NCI-H146 treated with DMSO at 0.1 percent for 48 hours (cell line): ENCODE data around the gene PEX14.

Experiments used
- DNase-seq: peaks from one replicate; lab custom pipeline; 2025; ENCODE audit not compliant: unreplicated experiment; lab: John Stamatoyannopoulos, UW

Gene PEX14

DNA sequence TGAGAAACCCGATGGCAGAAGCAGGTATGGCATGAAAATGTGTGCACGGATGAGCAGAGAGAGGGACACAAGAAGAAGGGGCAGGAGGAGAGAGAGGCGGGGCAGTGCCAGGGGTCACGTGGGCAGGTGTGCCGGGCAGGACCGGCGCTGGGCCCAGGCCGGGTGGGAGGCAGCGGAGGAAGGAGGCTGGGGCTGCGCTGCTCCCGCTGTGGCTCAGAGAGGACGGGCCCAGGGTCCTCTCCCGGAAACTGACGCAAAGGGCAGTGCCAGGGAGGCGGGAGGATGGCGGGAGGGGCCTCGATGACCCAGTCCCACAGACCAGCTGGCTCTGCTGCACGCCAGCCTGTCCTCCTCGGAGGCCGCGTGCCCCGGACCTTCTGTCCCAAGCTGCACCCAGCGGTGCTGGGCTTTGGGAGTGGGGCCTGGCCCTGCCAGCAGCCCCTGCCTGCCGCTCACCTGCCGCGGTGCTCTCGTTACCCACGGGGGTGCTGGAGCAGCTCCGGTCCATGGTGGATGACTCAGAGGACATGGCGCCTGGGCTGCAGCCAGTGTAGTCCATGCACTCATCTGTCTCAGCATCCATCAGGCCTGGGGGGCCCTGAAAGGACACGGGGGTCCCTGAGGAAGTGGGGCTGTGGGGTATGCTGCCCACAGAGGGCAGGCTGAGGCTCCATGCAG, 167.8 kb downstream of the PEX14 start:
- no peak for DNase-seq

DNA sequence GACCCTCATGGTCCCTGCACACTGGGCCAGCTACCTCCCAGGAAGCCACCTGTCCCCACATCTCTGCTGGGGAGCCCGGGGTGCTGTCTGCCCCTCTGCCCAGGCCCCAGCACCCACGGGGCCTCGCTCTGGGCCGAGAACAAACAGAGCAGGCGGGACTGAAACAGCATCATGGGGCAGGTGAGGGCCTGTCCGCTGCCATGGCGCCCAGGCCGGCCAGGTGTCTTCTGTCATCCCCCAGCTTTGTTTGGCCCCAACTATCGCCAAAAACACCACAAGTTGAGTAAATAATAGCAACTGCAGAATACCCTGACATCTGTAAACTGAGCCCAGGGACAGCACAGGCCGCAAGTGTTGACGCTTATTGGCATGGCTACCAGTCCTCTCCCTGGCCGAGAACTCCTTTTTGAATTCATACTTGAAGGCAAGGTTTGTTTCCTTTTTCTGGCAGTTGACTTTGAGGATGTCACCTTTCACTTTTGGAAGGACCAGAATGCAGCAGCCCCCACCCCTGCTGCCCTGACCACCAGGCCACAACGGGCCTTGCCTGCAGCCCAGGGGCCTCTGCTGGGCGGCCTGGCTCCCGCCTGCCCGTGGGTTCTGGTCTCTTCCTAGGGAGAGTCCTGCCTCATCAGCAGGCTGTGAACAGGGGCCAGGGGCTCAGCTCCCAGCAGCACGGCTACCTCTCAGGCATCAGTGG, 169.0 kb downstream of the PEX14 start:
- no peak for DNase-seq

- no peak for DNase-seq
Observed at GRCh38 chr1:10644307-10645128, 169.8 kb downstream of the PEX14 start.

GRCh38 chr1:10646347-10646861, 171.7 kb downstream of the PEX14 start:
- no peak for DNase-seq

DNA sequence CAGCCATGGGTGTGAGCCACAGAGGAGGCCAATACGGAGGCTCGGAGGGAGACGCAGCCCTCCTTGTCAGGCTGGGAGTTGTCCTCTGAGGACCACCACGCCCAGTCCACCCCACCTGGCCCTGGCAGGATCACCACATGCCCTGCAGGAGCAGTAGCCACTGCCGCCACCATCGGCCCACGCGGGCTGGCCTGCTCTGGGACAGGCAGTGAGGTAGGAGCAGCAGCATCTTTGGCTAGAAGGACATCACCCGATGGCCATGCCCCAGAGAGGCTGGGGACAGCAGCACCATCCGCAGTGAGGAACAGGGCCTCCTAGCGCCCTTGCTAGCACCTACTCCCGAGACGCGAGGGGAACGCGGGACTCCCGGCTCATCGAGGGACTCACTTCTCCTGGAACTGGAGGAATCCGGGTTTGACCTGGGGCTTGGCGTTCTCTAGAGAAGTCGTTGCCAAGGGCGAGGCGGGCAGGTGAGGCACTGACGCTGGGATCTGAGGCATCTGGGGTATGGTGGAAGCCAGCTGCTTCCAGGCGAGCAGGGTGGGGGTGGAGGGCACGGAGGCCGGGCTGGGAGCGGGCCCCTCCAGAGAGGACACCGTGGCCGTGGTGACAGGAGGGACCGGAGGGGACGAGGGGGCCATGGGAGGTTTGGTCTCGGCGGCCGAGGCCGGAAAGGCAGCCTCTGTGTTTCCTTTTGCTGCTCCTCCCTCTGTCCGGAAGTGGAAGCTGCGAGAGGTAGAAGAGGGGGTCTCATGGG, 172.8 kb downstream of the PEX14 start:
- DNase-seq: no peak

DNA sequence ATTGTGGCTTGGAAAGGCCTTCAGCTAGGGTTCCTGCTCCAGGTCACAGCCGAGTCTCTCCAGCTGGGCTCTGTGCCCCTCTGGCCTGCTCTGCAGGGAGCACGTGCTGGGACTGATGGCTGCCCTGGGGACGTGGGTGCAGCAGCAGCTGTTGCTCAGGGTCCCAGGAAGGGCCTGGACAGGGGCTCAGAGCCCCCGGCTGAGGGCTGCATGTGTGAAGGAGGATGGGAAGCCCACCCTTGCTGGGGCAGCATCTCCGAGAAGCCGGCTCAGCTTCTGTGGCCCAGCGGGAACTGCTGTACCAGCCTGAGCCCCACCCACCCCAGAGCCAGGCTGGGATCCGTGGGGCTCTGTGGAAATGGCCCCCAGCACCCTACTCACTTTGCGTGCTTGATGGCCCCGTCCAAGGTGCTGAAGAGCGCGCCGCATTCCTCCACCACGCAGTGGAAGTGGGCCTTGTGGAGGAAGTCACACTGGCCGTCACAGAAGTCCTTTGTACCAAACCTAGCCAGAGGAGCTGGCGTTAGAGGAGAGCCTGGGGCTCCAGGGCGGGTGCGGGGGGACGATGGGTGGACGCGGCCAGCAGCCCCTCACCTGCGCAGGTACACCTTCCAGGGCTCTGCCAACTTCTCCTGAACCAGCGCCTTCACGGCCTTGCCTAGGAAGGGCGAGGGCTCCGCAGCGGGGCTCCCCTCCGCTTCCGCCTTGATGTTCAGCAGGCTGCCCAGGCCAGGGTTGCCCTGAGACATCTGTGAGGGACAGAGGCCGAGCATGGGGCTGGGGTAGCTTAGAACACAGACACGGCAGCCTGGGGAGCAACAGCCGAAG, 174.2 kb downstream of the PEX14 start:
- DNase-seq: no peak

DNA sequence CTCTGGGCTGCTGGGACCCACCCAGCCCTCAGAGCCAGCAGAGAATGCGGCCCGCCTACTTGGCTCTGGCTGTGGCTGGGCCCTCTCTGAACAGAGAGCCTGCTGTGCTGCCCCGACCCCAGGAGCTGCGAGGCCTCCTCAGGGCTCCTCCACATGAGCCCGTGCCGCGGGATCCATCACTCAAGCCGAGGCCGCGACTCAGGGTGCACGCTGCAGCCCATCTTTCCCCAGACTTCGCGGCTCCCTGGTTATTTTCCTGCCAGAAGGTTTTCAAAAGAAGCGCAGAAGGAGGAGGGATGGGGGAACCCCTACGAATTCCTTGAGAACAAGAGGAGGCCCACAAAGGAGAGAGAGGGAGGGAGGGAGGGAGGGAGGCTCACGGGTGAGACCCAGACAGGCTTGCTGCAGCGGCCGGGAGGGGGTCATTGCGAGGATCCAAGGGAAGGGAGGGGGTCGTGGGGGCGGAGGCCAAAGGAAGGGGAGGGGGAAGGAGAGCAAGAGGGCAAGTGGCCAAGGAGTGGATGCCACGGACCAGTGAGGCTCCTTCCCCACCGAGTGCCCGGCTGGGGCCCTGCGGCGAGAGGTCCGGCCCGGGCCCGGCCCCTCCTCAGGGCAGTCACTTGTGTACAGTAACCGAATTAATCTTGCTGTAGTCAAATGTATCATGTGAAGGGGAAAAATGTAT, 174.9 kb downstream of the PEX14 start:
- DNase-seq: no peak

GRCh38 chr1:10650556-10651388, 176.0 kb downstream of the PEX14 start:
- no peak for DNase-seq

DNA sequence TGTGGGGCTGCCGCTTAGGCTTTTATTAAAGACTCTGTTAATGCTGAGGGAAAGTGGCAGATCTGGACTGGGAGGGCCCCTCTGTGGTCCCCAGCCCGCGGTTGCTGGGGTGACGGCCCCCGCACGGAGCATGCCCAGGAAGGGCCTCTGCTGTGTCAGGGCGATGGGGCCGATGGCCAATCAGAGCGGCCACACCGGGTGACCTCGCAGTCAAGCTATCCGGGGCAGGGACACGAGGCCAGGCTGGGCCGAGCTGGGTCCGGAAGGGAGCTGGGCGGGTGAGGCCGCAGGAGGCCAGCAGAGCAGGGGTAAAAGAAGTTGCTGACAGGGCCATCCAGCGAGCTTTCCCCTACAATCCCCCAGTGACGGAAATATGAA, 176.6 kb downstream of the PEX14 start:
- no peak for DNase-seq

DNA sequence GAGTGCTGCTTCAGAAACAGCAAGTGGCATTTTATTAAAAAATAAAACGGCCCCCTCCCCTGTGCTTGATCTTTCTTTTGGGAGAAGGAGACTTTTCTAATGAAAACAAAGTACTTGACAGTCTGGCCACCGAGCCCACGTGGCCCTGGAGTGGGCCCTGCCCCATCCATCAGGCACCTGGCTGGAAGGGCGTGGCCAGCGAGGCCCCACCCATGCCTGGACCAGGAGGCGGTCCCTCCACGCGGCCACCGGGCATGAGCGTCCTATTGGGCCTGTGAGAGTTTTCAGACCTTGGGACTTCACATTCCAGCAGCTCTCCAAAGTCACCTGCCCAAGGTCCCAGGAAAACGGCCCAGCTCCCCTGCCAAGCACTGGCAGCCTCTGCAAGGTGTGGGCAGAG, 177.0 kb downstream of the PEX14 start:
- no peak for DNase-seq

DNA sequence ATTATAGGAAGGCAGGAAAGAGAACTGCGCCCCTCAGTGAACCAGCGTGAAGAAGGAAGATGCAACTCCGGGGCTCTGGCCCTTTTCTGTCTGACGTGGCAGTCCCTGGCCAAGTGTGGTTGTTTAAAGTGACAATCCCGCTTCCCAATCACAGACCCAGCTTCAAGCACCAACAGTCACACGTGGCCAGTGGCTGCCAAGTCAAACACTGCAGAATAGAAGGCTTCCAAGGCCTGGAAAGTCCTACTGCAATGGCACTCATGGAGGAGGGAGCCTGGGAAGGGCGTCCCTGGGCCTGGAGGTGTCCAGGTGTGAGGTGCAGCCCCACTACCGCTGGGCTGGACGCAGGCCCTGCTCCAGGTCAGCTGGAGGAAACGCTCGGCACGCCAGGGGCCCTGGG, 177.9 kb downstream of the PEX14 start:
- DNase-seq: no peak

DNA sequence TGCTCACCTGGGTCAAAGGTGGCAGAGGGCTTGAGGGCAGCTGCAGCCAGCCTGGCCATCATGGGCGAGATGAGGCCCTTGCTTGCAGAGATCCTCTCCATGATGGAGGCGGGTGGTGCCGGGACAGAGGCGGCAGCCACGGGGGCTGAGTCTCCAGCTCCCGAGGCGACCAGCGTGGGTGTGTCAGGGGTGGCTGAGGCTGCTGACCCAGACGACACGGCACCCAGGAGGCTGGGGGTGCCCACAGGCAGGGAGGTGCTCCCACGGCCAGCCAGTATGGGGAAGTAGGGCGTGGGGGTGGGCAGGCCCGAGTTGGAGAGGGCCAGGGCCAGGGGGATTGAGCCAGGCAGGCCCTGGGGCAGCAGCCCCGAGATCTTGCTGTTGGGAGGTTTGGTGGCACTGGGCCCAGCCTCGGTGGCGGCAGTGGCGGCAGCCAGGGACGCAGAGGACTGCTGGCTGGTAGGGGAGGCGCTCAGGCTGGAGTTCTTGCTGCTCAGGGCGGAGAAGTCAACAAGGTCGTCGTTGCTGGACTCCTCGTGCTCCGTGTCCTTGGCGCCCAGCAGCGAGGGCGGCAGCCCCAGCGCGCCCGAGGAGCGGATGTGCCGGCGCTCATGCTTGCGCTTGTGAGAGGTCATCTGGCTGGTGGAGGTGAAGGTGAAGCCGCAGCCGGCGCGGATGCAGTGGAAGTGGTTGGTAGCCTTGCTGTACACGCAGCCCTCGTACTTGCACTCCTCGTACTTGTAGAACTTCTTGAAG, 178.8 kb downstream of the PEX14 start:
- no peak for DNase-seq

GRCh38 chr1:10655002-10655401, 180.3 kb downstream of the PEX14 start:
- DNase-seq: no peak

- DNase-seq: no peak
Observed at GRCh38 chr1:10656431-10656830, 181.7 kb downstream of the PEX14 start.

DNA sequence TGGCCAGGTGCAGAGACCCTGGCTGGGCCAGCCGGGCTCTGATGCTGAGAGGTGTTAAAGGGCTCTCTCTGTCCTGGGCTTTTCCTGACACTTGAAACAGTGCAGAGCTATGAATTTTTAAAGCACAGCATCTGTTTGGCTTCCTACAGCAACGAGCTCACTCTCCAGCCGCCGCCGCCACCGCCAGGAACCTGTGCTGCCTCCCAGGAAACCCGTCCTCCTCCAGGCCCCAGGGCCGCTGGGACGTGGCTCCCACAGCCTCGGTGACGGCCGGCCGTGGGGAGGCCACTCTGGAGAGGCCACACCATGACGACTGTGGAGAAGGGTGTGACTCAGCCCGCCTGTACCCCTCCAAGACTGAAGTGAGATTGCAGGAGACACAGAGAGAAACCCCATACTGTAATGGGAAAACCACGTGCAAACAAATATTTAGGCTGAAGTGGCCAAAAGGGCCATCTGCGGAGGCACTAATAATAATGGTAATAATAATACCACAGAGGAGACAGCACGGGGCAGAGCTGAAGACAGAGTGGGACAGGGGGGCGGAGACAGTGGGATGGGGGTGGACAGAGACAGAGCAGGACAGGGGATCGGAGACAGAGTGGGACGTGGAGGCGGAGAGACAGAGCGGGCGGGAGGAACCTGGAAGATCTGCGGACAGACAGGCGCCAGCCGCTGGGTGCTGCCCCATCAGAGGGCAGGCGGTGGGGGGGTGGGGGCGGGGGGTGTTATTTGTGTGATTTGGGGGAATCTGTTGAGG, 182.5 kb downstream of the PEX14 start:
- no peak for DNase-seq

DNA sequence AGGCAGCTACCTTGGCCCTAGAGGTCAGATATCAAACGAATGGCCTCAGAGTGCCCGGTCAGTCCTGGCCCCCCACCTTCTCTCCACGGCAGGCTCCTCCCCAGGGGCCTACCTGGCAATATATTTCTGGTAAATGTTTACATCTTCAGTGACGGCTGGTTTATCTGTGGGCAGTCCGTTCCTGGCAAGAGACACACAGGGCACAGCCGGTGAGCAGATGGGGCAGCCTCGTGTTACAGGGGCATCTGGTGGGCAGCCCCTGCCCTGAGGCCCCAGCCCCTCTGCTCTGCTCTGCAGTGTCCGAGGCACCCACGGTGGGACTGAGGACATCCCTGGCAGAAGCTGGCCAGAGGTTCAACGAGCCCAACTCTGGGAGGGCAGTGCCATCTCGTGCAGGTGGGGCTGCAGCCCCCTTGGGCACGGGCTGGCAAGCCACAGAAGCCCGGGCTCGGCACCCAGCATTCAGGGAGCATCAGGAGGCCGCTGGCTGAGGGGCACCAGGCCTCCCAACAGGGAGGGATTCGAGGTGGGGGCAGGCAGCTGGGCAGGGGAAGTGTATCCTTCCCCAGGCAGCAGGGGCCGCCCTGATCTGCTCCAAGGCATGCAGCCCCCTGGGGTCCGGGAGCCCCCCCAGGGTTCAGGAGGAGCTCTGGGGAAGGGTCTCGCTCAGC, 183.8 kb downstream of the PEX14 start:
- DNase-seq: no peak

DNA sequence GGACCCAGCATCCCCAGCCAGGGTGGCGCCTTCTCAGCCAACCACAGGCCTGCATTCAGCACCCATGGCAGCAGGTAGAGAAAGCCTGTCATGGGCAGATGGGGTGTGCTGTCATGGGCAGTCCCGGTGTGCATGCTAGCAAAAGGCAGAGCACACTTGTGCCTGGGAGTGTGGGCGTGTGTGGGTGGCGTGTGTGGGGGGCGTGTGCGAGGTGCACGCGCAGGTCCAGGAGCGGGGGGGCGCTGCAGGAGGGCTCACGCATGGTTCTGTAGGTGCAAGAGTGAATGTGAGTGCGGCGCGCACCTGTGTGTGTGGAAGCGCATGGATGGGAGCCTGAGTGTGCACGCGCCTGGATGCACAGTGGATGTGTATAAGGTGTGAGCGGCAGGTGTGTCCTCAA, 184.5 kb downstream of the PEX14 start:
- DNase-seq: no peak
